Fibroblast of pulmonary artery (primary cell): Measurements from ENCODE around the gene VAV1.
"Not testable (repeated sequence)": the region's sequence is repeated elsewhere in the genome, so short reads cannot be mapped to it uniquely, and the experiment has no call there.

Experiments
- DNase-seq: peaks from one replicate; pipeline ENCODE4 v3.0.0-alpha.2; 2010; ENCODE audit warnings: low read depth
- H3K4me3 ChIP-seq: replicated peaks from 2 replicates; pipeline ENCODE4 v1.5.1; 2011; ENCODE audit warnings: low read depth, mild to moderate bottlenecking, control low read depth, low read length, moderate library complexity
- CTCF ChIP-seq: IDR thresholded peaks from 2 replicates; pipeline ENCODE4 v1.5.1; 2011; ENCODE audit warnings: mild to moderate bottlenecking, control low read depth, low read length, inconsistent platforms; ENCODE audit errors: missing control alignments

Gene VAV1

GRCh38 chr19:6743714-6744380, 28.7 kb upstream of the VAV1 start:
- peak overlapping the region; percentile 10 for H3K4me3 ChIP-seq
- no peak for TF ChIP-seq CTCF
- peak; percentile 31 for DNase-seq

GRCh38 chr19:6744381-6745301, 27.9 kb upstream of the VAV1 start:
- TF ChIP-seq CTCF: no peak
- peak overlapping the region; percentile 19 for H3K4me3 ChIP-seq
- peak; percentile 92 for DNase-seq

DNA sequence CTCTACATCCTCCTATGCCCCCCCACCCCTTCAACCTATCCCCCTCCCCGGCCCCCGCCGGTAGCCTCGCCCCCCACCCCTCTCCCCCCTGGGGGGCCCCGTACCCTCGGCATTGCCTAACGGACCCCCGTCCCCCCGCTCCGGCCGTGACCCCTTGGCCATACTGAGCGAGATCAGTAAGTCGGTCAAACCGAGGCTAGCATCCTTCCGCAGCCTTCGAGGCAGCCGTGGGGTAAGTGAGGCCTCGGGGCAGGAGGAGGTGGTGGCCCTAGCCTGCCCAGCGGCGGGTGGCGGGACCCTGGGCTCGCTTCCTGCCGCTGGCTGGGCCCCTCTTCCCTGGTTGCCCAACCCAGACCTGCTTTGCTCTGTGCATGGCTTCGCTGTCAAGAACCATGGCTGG, 26.5 kb upstream of the VAV1 start:
- DNase-seq: no peak
- TF ChIP-seq CTCF: no peak

GRCh38 chr19:6748543-6748942, 24.0 kb upstream of the VAV1 start:
- not testable (repeated sequence) for H3K4me3 ChIP-seq, DNase-seq

More for the DNA sequence above, 26.5 kb upstream of the VAV1 start:
- H3K4me3 ChIP-seq: no peak overlapping the region

DNA sequence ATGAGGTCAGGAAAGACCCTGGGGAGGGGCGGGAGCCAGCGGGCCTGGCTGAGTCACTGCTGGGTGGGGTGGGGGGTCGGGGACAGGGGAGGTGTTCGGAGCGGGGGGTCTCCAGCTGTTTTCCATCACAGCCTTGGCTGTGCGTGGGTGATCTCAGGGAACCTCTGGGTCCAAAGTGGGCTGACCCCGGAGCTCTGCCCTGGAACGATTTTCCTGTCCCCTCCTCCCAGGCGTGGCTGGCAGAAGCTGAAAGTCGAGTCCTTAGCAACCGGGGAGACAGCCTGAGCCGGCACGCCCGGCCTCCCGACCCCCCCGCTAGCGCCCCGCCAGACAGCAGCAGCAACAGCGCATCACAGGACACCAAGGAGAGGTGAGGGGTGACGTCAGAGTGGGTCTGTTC, 22.4 kb upstream of the VAV1 start:
- no peak for TF ChIP-seq CTCF
- H3K4me3 ChIP-seq: no peak overlapping the region
- no peak for DNase-seq

GRCh38 chr19:6751189-6751588, 21.3 kb upstream of the VAV1 start:
- no peak overlapping the region for H3K4me3 ChIP-seq
- no peak for TF ChIP-seq CTCF
- no peak for DNase-seq
